ENCODE data around the gene G6PC1. TPM values are rescaled to one million over a fixed set of nuclear protein-coding genes. Genes with fewer than 3 reads are reported as not detected.
"Not testable (repeated sequence)": the region's sequence is repeated elsewhere in the genome, so short reads cannot be mapped to it uniquely, and the experiment has no call there.

The G6PC1 gene
- total RNA-seq = not detected in 2 replicates

- intact Hi-C loops (cut with micrococcal nuclease) = no loop called here
These were observed at the start of gene G6PC1 for GRCh38 chr17:42900460-42901331. Gene G6PC1 (plus strand): TSS chr17:42900799. CDS start chr17:42900877, 78 bp downstream.

DNA sequence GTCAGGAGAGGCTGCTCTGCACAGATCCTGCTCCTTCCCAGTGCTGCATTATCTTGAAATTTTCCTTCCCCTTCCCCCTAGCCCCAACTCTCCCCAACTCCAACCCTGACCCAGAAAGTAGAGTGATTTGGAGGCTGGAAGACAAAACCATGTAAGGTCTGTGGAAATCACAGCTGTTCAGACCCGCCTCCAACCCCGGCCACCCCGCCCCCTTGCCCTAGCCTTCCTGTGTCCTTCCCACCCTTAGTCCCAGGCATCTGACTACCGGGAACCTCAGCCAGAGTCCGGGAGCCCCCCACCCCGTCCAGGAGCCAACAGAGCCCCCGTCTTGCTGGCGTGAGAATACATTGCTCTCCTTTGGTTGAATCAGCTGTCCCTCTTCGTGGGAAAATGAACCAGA is 49.6 kb upstream of the G6PC1 start, which contains the start of gene AOC3:
Gene AOC3, plus strand, starts transcription at position 246 of the 400 bp plus-strand sequence. Its CDS starts 145 bp downstream, at position 391.
- intact Hi-C loops (cut with micrococcal nuclease) = no loop called here

DNA sequence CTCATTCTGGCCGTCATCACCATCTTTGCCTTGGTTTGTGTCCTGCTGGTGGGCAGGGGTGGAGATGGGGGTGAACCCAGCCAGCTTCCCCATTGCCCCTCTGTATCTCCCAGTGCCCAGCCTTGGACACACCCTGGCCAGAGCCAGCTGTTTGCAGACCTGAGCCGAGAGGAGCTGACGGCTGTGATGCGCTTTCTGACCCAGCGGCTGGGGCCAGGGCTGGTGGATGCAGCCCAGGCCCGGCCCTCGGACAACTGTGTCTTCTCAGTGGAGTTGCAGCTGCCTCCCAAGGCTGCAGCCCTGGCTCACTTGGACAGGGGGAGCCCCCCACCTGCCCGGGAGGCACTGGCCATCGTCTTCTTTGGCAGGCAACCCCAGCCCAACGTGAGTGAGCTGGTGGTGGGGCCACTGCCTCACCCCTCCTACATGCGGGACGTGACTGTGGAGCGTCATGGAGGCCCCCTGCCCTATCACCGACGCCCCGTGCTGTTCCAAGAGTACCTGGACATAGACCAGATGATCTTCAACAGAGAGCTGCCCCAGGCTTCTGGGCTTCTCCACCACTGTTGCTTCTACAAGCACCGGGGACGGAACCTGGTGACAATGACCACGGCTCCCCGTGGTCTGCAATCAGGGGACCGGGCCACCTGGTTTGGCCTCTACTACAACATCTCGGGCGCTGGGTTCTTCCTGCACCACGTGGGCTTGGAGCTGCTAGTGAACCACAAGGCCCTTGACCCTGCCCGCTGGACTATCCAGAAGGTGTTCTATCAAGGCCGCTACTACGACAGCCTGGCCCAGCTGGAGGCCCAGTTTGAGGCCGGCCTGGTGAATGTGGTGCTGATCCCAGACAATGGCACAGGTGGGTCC is 49.0 kb upstream of the G6PC1 start:
- intact Hi-C loops (cut with micrococcal nuclease) = not testable (repeated sequence)

- intact Hi-C loops (cut with micrococcal nuclease) = no loop called here
These were observed 48.2 kb upstream of the G6PC1 start for GRCh38 chr17:42852351-42852750.

DNA sequence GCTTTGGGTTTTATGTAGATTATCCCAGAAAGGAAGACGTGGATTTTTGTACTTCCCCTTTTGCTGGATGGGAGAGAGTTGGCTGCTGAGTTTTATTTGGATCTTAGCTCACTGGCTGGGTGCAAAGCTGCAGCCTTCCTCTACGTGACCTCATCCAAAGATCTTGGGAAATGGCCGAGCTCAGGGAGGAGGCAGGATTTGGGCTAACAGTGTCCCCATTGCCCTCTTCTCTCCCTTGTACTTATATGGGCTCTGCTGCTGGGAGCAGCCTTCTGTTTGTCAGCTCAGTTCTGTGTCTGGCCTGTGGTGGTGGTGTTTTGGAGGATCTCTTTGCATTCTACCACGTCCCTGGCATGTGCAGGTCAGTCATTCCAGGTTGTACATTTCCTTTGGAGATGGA is 47.6 kb upstream of the G6PC1 start:
- intact Hi-C loops (cut with micrococcal nuclease) = no loop called here

GRCh38 chr17:42853597-42853967 is 47.0 kb upstream of the G6PC1 start:
- intact Hi-C loops (cut with micrococcal nuclease) = no loop called here

GRCh38 chr17:42853968-42854790 is 46.4 kb upstream of the G6PC1 start:
- intact Hi-C loops (cut with micrococcal nuclease) = no loop called here

GRCh38 chr17:42855048-42855596 is 45.5 kb upstream of the G6PC1 start:
- intact Hi-C loops (cut with micrococcal nuclease) = no loop called here

DNA sequence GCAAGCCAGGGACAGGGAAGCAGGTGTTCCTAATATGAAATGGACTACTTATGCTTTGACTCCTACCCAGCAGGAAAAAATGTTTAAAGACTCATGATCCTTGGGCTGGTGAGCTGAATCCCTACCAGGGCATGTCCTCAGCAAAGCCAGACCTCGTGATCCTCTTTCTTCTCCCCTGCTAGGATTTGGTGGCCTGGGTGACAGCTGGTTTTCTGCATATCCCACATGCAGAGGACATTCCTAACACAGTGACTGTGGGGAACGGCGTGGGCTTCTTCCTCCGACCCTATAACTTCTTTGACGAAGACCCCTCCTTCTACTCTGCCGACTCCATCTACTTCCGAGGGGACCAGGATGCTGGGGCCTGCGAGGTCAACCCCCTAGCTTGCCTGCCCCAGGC is 44.5 kb upstream of the G6PC1 start:
- intact Hi-C loops (cut with micrococcal nuclease) = not testable (repeated sequence)

DNA sequence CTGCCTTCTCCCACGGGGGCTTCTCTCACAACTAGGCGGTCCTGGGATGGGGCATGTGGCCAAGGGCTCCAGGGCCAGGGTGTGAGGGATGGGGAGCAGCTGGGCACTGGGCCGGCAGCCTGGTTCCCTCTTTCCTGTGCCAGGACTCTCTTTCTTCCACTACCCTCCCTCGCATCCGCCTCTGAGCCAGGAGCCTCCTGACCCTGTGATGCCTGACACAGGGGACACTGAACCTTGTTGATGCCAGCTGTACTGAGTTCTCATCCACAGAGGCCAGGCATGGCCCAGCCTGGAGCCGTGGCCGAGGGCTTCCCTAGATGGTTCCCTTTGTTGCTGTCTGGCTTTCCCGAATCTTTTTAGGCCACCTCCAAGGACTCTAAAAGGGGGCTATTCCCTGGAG is 44.1 kb upstream of the G6PC1 start:
- intact Hi-C loops (cut with micrococcal nuclease) = not testable (repeated sequence)

- intact Hi-C loops (cut with micrococcal nuclease) = no loop called here
These were observed 43.2 kb upstream of the G6PC1 start for GRCh38 chr17:42857389-42857788.

DNA sequence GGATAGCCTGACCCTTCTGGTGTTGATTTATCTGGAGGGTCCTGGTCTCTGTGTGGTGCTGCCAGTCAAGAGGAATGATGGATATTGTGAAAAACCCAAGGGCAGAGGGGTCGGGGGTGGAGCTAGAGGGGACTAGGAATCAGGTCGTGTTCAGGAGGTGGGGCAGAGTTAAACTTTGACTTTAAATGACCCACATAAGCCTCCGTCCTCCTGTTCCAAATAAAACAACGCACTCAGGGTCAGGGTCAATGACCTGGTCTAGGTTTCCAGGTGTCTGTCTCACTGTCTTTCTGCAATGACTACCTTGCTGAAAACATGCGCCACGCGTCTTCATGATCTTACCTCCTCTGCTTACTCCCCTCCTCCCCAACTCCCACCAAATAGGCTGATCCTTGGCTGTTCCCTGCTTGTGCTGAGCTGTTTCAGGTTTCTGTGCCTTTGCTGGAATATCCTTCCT is 34.9 kb upstream of the G6PC1 start:
- intact Hi-C loops (cut with micrococcal nuclease) = no loop called here

- intact Hi-C loops (cut with micrococcal nuclease) = no loop called here
These were observed 34.4 kb upstream of the G6PC1 start for GRCh38 chr17:42866216-42866615.

DNA sequence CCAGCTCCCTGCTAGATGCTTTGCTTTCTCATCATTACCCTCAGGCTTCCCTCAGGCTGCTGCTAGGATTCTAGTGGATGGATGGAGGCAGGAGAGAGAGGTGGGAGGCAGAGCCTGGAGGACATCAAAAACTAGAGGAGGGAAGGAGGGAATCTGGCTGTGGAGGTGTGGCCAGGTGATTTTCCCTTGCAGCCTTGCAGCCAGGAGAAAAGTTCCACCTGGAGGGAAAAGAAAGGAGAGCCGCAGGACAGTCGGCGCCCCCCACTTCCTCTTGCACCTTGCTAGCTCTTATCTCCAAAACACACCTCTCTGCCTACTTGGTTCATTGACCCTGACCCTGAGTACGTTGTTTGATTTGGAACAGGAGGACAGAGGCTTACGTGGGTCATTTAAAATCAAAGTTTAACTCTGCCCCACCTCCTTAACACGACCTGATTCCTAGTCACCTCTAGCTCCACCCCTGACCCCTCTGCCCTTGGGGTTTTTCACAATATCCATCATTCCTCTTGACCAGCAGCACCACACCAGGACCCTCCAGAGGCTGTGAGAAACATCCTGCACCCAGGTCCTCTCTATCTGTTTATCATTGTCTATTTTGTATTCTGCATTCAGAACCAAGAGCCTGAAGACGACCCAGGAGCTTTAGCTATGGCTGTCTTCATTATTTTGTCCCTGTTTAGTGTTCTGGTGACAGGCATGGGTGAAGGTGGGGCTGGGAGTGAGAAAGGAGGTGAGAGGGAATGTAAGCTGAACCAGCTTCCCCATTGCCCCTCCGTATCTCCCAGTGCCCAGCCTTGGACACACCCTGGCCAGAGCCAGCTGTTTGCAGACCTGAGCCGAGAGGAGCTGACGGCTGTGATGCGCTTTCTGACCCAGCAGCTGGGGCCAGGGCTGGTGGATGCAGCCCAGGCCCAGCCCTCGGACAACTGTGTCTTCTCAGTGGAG is 33.7 kb upstream of the G6PC1 start:
- intact Hi-C loops (cut with micrococcal nuclease) = no loop called here

- intact Hi-C loops (cut with micrococcal nuclease) = not testable (repeated sequence)
These were observed 32.8 kb upstream of the G6PC1 start for GRCh38 chr17:42867694-42868261.

DNA sequence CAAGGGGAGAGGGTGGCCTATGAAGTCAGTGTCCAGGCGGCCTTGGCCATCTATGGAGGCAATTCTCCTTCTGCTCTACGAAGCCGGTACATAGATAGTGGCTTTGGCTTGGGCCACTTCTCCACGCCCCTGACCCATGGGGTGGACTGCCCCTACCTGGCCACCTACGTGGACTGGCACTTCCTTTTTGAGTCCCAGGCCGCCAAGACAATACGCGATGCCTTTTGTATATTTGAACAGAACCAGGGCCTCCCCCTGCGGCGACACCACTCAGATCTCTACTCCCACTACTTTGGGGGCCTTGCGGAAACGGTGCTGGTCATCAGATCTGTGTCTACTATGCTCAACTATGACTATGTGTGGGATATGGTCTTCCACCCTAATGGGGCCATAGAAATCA is 32.3 kb upstream of the G6PC1 start:
- intact Hi-C loops (cut with micrococcal nuclease) = no loop called here

GRCh38 chr17:42871647-42872046 is 29.0 kb upstream of the G6PC1 start:
- intact Hi-C loops (cut with micrococcal nuclease) = no loop called here

DNA sequence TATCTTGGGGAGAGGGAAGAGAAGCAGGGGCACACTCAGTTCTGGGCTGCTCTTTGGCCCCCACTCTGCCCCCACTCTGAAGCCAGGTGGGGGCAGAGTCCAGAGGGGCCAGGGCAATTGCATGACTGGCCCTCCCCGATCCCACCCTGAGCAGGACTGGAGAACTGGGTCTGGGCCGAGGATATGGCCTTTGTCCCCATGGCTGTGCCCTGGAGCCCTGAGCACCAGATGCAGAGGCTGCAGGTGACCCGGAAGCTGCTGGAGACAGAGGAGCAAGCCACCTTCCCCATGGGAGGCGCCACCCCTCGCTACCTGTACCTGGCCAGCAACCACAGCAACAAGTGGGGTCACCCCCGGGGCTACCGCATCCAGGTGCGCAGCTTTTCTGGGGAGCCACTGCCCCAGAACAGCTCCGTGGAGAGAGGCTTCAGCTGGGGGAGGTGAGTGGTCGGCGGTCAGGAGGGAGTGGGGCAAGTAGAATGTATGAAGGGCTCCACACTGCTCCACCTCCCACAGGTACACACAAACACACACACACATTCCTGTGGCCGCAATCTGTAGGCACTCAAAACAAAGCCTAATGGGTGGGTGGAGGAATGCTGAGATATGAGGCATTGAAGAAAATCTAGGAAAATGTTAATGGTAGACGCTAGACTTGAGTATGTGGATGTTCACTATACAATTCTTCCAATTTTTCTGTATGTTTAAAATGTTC is 28.2 kb upstream of the G6PC1 start:
- intact Hi-C loops (cut with micrococcal nuclease) = no loop called here

- intact Hi-C loops (cut with micrococcal nuclease) = no loop called here
These were observed 27.3 kb upstream of the G6PC1 start for GRCh38 chr17:42873315-42873714.

All from T-helper 1 cell treated with Interleukin-12 subunit alpha and Interleukin-12 subunit beta and Interleukin-4 antibody, amounts not matched to agents 30 ng/mL and 1 ng/mL, for 36 hours (primary cell).